ENCODE results near the gene LLGL2. TPM values are rescaled to one million over a fixed set of nuclear protein-coding genes. Genes with fewer than 3 reads are reported as not detected.

Gene LLGL2
- total RNA-seq, 2 donors from 2014 or later = 6.4 to 20.0 TPM

- H3K36me3 ChIP-seq = no peaks in the 10 kb centered on the region
- ATAC-seq (ENCODE audit: insufficient number of reproducible peaks, low FRiP score, low read depth) (no peak), DNase-seq (ENCODE audit: low spot score) (no peak)
- no peaks in the 10 kb centered on the region for H3K4me1 ChIP-seq (ENCODE audit: control insufficient read depth in 1 of 2, low read depth in 2 of 2)
- TF ChIP-seq CTCF (IDR thresholded peaks at IDR 0.05) = no peak
- no peaks in the 10 kb centered on the region for H3K27me3 ChIP-seq (replicated peaks; ENCODE audit: insufficient read depth)
- no peaks in the 10 kb centered on the region for H3K9me3 ChIP-seq
- H3K27ac ChIP-seq = no peak overlapping the region
- H3K4me3 ChIP-seq = no peak overlapping the region
Observed at GRCh38 chr17:75607086-75607485, 81.6 kb downstream of the LLGL2 start.

GRCh38 chr17:75610103-75610984 is 84.8 kb downstream of the LLGL2 start:
- Histone ChIP-seq H3K36me3 (no peaks in the 10 kb centered on the region), H3K4me3 (no peak overlapping the region), H3K4me1 (ENCODE audit: control insufficient read depth in 1 of 2, low read depth in 2 of 2) (no peaks in the 10 kb centered on the region), H3K27ac (no peak overlapping the region), H3K27me3 (replicated peaks; ENCODE audit: insufficient read depth) (no peaks in the 10 kb centered on the region), H3K9me3 (no peaks in the 10 kb centered on the region)
- ATAC-seq (ENCODE audit: insufficient number of reproducible peaks, low FRiP score, low read depth) (no peak), DNase-seq (ENCODE audit: low spot score) (no peak)
- no peak for TF ChIP-seq CTCF (IDR thresholded peaks at IDR 0.05)

GRCh38 chr17:75611851-75612429 is 86.4 kb downstream of the LLGL2 start:
- H3K36me3 ChIP-seq = peaks cover 3% of the 10 kb centered on the region
- ATAC-seq (ENCODE audit: insufficient number of reproducible peaks, low FRiP score, low read depth) = no peak
- no peaks in the 10 kb centered on the region for H3K9me3 ChIP-seq
- H3K27me3 ChIP-seq (replicated peaks; ENCODE audit: insufficient read depth) = no peaks in the 10 kb centered on the region
- TF ChIP-seq CTCF (IDR thresholded peaks at IDR 0.05) = no peak
- no peak for DNase-seq (ENCODE audit: low spot score)
- no peak overlapping the region for H3K4me3 ChIP-seq
- H3K27ac ChIP-seq = no peak overlapping the region
- H3K4me1 ChIP-seq (ENCODE audit: control insufficient read depth in 1 of 2, low read depth in 2 of 2) = no peaks in the 10 kb centered on the region

GRCh38 chr17:75612906-75613626 is 87.6 kb downstream of the LLGL2 start:
- no peaks in the 10 kb centered on the region for H3K9me3 ChIP-seq
- H3K27ac ChIP-seq = no peak overlapping the region
- H3K4me1 ChIP-seq (ENCODE audit: control insufficient read depth in 1 of 2, low read depth in 2 of 2) = no peaks in the 10 kb centered on the region
- H3K36me3 ChIP-seq = peaks cover 3% of the 10 kb centered on the region
- no peaks in the 10 kb centered on the region for H3K27me3 ChIP-seq (replicated peaks; ENCODE audit: insufficient read depth)
- TF ChIP-seq CTCF (IDR thresholded peaks at IDR 0.05) = no peak
- no peak overlapping the region for H3K4me3 ChIP-seq
- DNase-seq (ENCODE audit: low spot score) (no peak), ATAC-seq (ENCODE audit: insufficient number of reproducible peaks, low FRiP score, low read depth) (no peak)

GRCh38 chr17:75614006-75614405 is 88.5 kb downstream of the LLGL2 start:
- Histone ChIP-seq H3K36me3 (peaks cover 3% of the 10 kb centered on the region), H3K4me3 (no peak overlapping the region), H3K4me1 (ENCODE audit: control insufficient read depth in 1 of 2, low read depth in 2 of 2) (no peaks in the 10 kb centered on the region), H3K9me3 (no peaks in the 10 kb centered on the region), H3K27ac (no peak overlapping the region), H3K27me3 (replicated peaks; ENCODE audit: insufficient read depth) (no peaks in the 10 kb centered on the region)
- DNase-seq (ENCODE audit: low spot score) (no peak), ATAC-seq (ENCODE audit: insufficient number of reproducible peaks, low FRiP score, low read depth) (no peak)
- no peak for TF ChIP-seq CTCF (IDR thresholded peaks at IDR 0.05)

Measured in thoracic aorta (tissue), 2 donors.